ENCODE results near the gene PTGFRN.

PTGFRN gene

DNA sequence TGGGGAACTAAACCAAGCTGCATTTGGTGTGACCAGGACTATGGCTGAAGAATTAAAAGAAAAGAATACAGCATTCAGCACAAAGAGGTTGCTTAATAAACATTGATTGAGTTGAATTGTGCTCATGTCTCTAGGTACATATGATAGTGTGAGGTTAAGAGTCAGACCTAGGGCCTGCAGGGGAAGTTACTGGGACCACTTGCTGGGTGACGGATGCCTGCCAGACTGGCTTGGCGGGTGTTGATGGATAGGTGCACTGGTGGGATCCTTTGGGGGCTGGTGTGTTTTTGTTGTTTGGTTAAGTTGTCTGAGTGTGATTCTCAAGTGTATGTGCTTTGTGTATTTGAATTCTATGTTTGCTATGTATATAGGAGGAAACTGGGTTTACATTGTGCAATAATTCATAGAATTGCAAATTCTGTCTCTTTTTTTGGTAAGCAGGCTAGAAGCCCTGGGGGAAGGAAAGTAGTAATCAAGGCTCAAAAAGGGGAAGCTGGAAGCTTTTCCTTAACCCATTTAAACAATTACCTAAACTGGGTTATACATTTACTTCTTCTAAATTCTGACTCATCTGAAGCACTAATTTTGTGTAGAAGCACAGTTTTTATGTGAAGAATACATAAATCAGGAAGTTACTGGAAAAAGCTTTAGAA, 93.6 kb downstream of the PTGFRN start:
- peak; percentile 88 to 98 for DNase-seq

DNA sequence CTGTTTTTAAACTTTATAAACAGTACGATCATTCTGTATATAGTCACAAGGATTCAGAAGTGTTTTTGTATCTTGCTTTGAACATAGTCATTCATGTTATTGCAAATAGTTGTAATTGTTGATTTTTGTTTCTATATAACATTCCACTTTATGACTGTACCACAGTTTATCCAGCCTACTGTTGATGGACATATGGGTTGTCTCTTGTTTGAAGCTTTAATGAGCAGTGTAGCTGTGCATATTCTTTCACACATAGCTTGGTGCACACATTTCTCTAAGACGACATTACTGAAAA, 98.0 kb downstream of the PTGFRN start:
- DNase-seq: no peak

DNA sequence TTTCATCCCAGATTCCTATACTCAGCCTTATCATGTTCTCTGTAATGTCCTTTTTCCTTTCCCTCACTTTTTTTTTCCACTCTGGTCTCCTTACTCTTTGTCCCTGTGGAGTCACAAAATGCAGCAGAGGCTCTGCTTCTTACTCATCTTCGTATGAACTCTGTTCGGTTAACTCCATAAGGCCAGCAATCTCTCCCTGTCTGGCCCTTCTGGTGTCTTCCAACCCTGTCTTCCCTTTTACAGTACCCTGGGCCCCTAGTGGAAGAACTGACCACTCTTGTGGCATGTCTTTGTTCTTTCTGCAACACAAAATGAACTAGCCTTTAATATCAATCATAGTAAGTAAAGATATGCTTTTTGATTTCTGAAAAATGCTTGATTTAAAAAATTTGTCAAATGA, 98.9 kb downstream of the PTGFRN start:
- DNase-seq: peak; percentile 26 to 45

DNA sequence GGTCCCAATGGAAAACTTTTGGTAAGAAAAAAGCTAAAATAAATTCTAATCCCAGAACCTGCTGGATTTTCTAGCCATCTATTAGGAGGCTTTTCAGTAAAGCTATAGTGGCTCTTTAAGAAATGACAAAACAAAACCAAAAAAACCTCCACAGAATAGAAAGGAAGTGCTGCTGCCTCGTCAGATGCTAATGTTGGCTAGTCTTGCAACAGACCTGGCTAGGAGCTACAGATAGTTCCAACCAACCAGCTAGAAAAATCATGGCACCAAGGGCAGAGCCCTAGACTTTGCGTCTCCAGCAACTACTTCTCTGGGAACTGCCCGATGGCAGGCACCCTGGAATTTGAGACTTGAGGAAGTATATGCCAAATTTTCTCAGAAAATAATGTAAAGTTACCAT, 99.4 kb downstream of the PTGFRN start:
- DNase-seq: peak; percentile 80 to 88

DNA sequence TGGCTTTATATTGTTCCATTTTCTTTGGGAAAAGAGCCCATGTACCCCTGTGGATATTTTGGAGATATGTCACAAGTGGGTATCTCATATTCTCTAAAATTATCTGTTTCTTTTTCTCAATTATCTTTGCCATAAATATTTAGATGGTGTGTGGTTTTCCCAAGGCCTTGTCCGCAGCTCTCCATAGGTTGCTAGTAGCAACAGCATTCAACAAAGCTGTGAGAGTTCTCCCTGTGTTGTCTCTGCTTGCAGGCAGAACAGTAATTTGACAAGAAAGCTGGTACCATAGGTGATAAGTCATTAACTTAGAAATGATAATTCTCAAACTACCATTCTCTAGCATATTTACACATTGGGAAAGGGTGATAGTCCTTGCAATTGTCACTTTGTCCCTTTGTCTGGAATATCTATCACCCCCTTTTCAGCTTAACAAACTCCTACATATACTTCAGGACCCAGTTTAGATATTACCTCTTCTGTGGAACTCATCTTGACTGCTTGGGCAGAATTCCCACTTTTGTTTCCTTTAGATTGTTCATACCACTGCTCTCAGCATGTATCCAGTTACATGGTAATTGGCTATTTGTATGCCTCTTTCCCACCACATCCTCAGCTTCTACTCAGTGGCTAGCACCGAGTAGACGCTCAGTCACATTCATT, 100.7 kb downstream of the PTGFRN start:
- no peak for DNase-seq

DNA sequence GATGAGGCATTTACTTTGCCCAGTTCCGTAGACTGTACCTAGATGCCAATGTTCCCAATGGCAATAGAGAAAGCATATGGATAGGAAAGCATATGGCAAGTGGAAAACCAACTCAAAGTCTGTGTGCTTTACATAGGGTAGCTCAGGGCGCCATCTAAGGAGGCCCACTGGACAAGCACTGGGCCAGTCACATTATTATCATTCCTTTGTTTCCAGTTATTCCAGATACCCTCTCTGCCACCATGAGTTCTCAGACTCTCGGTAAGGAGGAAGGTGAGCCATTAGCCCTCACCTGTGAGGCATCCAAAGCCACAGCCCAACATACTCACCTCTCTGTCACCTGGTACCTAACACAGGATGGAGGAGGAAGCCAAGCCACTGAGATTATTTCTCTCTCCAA, 101.6 kb downstream of the PTGFRN start:
- no peak for DNase-seq

DNA sequence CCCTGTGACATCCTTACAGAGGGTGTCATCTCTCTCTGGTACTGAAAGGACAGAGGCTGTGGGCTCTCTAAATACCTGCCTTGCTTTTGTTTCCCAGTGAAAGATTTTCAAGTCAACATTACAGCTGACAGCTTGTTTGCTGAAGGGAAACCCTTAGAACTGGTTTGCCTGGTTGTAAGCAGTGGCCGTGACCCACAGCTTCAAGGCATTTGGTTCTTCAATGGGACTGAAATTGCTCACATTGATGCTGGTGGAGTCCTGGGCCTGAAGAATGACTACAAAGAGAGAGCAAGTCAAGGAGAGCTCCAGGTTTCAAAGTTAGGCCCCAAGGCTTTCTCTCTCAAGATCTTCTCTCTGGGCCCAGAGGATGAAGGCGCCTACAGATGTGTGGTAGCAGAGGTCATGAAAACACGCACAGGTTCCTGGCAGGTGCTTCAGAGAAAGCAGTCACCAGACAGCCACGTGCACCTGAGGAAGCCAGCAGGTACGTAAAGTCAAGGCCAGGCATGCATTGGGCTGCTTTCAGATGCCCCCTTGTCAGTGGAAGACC, 103.7 kb downstream of the PTGFRN start:
- DNase-seq: no peak

DNA sequence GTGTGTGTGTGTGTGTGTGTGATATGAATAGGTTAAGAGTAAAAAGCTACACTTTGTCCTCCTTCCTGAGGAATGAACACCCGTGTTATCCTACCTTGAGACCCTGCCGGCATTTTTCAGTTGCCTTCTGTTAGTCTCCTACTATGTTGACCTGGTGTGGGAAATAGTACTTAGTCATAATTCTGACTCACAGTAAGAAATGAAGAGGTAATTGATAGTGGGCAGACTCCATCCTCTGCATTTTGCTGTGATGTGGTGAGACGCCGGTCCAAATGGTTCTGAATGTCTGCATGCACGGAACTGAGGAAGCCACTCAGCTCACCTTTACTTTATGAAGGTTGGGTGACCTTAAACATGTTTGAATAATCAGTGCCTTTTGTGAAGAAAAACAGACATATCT, 104.5 kb downstream of the PTGFRN start:
- DNase-seq: no peak

DNA sequence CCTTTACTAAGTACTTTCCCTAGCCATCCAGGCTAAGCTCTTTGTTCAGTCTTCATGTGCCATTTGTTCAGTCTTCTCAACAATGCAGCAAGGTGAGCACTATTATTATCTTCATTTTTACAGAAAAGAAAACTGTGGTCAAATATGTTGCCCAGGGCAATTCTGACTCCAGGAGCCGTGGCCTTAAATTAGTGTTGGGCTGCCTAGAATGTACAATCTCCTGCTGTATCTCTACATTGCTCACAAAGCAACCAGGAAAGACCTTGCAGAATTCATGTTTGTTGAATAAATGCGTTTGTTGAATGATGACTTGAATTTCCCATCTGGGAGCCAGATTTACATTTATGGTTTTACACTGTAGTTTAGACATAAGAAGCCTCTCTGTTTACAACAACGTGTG, 106.0 kb downstream of the PTGFRN start:
- DNase-seq: no peak

DNA sequence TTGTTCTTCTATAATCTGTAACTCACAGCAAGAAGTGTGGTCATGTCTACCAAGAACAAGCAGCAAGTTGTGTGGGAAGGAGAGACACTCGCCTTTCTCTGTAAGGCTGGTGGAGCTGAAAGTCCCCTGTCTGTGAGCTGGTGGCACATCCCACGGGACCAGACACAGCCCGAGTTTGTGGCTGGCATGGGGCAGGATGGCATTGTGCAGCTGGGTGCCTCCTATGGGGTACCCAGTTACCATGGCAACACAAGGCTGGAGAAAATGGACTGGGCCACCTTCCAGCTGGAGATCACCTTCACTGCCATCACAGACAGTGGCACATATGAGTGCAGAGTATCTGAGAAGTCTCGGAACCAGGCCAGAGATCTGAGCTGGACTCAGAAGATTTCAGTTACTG, 107.3 kb downstream of the PTGFRN start:
- DNase-seq: no peak

DNA sequence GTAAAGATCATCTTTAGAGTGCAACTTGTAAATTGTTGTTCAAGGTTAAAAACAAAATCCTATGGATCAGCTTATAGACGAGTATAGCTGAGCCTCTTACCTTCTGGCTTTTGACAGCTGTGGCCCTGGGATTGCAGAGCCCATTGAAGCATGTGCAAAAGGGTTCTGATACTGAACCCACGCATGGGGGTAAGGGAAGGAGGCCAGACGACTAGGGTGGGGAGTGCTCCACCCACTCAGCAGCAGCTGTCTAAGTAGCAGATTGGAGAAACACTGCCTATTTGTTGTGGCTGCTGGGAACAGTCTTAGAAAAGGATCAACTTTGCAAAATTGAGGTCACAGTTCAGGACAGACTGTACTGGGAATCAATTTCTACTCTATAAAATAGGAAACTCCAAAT, 107.9 kb downstream of the PTGFRN start:
- peak; percentile 53 to 70 for DNase-seq

DNA sequence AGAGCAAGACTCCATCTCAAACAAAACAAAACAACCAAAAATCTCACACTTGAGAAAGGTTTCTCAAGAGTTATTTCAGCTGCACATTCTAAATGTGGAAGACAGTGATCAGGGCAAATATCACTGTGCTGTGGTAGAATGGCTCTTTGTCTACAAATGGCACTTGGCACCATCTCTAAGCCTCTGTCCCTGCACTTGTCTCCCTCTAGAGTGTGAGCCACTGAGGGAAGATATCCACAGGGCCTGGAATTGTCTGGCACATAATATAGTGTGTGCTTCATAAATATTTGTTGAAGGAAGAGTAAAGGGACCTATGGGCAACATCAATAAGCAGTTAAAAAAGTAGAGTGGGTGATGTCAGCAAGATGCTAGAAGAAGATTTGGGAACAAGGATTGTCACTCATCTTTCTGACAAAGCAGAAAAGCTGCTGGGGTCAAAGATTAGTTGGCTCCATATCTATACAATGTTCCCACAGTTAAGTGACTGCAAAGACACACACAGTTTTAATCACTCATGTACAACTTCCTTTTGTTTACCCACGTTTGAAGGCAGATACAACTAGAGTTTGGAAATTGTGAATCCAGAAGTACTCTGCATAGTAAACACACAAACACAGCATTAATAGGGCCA, 110.9 kb downstream of the PTGFRN start:
- DNase-seq: no peak

DNA sequence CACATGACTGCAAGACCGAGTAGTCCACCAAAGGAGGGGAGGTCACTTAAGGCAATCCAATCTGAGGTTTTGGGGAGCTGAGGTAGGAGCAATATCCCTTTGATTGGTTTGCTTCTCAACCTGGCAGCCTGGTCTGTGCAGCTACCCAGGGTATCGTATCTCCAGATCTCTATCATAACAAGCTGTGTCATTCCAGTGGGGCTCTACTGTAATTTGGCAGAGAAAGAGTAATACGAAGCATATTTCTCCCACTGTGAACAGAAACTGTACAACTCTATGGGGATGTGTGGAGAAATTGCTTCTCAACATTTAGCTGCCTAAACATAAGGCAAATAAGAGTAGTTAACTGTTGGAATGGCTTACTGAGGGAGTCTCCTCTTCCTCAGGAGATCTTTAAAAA, 112.4 kb downstream of the PTGFRN start:
- no peak for DNase-seq

DNA sequence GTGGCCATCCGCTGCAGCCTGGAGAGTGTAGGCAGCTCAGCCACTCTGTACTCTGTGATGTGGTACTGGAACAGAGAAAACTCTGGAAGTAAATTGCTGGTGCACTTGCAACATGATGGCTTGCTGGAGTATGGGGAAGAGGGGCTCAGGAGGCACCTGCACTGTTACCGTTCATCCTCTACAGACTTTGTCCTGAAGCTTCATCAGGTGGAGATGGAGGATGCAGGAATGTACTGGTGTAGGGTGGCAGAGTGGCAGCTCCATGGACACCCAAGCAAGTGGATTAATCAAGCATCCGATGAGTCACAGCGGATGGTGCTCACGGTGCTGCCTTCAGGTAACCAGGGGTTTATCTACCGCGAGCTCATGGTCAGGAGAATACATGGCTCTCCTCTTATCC, 115.9 kb downstream of the PTGFRN start:
- no peak for DNase-seq

DNA sequence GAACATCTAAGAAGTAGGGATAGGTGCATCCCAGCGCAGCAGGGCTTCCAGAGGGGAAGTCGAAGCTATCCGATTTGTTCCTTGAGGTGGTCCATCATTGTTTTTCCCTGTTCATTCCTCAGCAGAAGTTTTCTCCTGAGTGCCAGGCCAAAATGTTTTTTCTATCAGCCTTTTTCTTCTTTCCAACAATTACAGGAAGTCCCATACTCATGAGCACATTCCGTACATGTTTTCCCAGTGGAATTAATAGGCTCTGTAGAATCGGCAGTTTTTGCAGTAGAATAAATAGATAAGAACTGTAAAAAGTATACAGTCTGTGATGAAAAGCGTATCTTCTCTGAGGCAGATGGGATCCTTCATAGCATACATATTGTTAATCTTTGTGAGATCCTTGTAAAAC, 116.6 kb downstream of the PTGFRN start:
- DNase-seq: no peak

DNA sequence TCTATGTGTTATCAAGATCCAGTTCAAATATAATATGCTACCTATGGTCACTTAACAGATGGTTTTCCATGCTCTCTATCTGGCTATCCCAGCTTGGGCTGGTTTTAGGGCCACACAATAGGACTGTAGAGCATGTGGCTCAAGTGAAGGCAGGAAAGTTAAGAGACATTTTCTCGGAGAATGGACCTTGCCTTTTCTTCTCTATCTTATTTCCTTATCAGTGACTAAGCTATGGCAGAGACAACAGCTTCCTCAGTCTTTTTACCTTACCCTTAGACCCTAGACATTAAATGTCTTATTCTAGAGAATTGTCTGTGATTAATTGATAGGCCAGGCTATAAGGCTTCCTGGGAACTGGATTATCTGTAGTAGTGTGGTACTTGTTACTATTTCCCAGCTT, 120.0 kb downstream of the PTGFRN start:
- DNase-seq: no peak

DNA sequence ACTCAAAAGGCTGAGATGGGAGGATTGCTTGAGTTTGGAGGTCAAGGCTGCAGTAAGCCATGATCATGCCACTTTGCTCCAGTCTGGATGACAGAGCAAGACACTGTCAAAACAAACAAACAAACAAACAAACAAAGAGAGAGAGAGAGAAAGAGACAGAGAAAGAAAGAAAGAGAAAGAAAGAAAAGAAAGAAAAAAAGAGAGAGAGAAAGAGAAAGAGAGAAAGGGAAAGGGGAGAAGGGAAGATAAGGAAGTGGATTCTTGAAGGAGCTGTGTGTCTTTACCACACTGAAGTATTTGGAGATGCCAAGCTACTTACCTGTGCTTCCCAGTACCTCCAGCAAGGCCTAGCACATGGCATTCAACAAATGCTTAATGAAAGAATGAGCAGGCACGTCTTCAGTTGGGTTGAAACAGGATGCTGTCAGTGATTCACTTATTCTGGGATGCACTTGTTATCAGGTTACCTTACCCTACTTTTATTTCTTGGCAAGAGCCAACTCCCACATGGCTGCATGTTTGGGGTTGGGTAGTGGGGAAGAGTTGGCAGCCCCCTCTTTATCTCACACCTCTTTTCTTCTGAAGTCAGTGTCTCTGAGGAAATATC, 120.7 kb downstream of the PTGFRN start:
- DNase-seq: no peak

DNA sequence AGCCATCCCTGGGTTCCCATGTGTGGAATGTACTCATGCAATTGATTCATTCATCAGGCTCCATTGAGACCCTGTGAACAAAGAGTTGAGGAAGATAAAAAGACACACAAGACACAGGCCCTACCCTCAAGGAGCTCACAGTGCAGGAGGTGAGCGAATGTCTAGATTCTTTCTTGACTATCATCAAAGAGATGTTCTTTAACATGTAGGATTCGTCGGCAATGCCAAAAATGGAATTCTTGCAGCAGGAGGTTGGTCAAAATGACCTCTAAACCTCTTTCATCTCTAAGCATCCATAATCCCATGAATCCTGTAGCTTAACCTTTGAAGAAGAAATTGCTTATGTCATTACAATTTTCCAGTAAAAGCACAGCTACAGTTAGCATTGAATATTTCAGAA, 122.5 kb downstream of the PTGFRN start:
- no peak for DNase-seq

DNA sequence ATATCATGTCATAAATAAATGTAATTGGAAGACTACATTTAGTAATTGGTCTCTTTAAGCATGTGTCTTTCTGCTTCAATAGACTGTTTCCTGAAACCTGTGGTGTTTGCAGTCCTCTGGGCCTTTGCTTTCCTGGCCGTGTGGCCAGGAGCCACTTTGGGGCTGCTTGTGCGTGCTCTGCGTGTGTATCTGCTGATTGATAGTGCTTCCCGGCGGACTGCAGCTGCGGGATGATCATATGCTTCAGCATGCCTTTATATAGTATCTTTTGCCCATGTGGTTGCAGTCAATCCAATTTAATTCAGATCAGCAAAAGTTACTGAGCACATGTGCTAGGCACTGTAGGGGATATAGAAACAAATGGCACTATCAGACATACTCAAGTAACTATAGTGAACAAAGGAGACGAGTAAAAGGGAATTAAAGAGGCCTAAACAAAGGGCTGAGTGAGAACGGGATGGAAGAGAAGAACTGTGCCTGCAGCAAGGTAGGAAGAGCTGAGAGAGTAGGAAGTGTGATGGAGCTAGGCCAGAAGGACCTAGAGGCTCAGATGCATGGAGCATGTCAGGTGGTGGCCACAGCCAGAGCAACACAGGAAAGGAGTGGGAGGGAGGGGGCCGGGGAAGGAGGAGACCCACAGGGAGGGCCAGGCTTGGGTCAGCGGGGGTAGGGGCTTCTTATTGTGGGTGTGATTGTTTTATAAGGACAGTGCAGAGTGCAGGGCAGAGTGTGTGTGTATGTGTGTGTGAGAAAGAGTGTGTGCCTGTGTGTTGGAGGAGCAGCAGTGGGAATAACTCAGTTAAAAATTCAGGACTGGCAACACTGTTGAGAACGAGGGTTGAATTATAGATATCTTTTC, 123.2 kb downstream of the PTGFRN start:
- DNase-seq: no peak

DNA sequence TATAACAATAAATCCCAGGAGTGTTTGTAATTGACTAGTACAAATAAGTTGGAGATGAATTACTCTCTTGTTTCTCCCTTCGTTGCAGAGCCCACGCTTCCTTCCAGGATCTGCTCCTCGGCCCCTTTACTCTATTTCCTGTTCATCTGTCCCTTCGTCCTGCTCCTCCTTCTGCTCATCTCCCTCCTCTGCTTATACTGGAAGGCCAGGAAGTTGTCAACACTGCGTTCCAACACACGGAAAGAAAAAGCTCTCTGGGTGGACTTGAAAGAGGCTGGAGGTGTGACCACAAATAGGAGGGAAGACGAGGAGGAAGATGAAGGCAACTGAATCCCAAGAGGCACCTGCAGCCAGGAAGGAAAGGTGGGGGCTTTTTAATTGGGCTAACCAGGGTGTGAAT, 124.1 kb downstream of the PTGFRN start:
- DNase-seq: no peak

DNA sequence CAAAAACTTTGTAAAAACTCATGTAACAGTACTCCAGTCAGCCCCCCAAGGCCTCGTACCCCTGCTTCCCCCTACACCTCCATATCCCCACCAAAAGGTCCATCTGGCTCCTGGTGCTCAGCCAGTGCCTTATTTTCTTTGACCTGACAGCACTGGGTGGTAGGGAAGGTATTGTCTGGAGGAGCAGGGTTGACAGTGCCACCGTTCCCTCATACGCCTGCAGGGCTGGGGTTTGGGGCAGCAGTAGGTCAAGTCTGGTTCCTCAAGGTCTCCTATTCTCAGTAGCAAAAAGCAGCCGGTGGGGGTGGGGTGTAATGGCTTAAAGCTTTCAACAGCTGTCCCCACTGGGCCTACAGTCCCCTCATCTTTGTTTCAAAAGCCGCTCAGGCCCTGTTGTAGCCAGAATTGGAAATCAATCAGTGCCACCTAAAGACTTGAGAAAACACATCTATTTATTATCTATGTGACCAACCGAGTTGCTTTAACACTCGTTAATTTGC, 125.1 kb downstream of the PTGFRN start:
- no peak for DNase-seq

DNA sequence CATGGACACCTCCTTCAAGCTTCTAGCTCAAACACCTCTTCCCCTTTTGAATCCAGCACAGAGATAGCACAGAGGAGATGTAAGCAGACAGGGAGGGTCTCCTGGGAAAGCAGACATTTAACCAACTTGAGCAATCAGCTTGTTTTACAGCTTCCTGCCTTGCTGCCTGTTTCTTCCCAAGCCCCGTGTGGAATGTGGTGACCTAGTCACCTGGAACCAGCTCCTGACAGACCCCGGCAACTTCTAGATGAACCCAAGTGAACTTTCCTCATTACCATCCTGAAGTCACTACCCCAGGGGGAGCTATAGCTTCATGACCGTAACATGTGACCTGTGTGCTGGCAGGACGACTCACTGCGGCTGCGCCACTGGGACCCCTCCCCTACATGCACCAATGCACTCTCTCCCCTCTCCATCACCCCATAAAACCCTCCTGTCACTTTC, 126.3 kb downstream of the PTGFRN start:
- DNase-seq: no peak

DNA sequence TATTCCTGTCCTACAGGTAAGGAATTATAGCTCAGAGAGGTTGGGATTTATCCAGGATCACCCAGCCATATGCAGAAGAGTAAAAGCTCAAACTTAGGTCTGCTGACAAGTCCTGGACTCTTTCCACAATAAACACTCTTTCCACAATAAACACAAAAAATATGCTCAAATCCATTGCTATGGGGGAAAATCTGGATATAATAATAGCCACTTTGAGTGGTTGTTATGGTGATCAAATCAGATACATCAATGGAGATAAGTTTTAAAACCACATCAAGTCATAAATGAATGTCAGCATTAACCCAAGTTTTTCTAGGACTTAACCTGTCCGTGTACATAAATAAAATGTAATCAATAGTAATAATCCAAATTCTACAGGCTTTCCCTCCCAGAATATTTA, 128.1 kb downstream of the PTGFRN start:
- no peak for DNase-seq
